HL-60 (cell line): ENCODE measurements around the gene ACTN1.

Experiments
- DNase-seq, 2 experiments: peaks; one replicate each; pipeline ENCODE4 v3.0.0-alpha.2; 2010 to 2020; ENCODE audit warnings: low read depth in 1 of 2, low spot score in 1 of 2
- H3K27ac ChIP-seq: fragments of 250-450 bp; sonication (Bioruptor Pico); replicated peaks from 2 replicates; pipeline ENCODE4 v1.5.1; 2020; ENCODE audit warnings: mild to moderate bottlenecking, moderate library complexity
- H3K27me3 ChIP-seq: fragments of 250-450 bp; sonication (Bioruptor Pico); 2 replicates; pipeline ENCODE4 v1.5.1; 2021; ENCODE audit warnings: mild to moderate bottlenecking, moderate library complexity; ENCODE audit not compliant: insufficient read depth, poor library complexity, severe bottlenecking
- H3K4me3 ChIP-seq: replicated peaks from 2 replicates; pipeline ENCODE4 v1.5.1; 2011; ENCODE audit warnings: mild to moderate bottlenecking, control low read depth, low read length; ENCODE audit not compliant: insufficient read depth
- CTCF ChIP-seq: IDR thresholded peaks from one replicate; pipeline ENCODE4 v1.5.1; 2011; ENCODE audit warnings: low read length, control low read depth, inconsistent platforms; ENCODE audit not compliant: insufficient read depth
- GABPA ChIP-seq: IDR thresholded peaks from 2 replicates; pipeline ENCODE4 v1.6.1; 2012; ENCODE audit warnings: low read depth
- POLR2AphosphoS5 ChIP-seq: IDR thresholded peaks from 2 replicates; pipeline ENCODE4 v1.6.1; 2012; ENCODE audit warnings: low read depth
- SPI1 ChIP-seq: IDR thresholded peaks from 2 replicates; pipeline ENCODE4 v1.6.1; 2012; ENCODE audit warnings: low read depth, mild to moderate bottlenecking, borderline replicate concordance
- TF ChIP-seq, protein P1 (sequence below): IDR thresholded peaks from 2 replicates; pipeline ENCODE4 v1.6.1; 2012; ENCODE audit warnings: low read depth; ENCODE audit not compliant: insufficient replicate concordance

ACTN1 gene

DNA sequence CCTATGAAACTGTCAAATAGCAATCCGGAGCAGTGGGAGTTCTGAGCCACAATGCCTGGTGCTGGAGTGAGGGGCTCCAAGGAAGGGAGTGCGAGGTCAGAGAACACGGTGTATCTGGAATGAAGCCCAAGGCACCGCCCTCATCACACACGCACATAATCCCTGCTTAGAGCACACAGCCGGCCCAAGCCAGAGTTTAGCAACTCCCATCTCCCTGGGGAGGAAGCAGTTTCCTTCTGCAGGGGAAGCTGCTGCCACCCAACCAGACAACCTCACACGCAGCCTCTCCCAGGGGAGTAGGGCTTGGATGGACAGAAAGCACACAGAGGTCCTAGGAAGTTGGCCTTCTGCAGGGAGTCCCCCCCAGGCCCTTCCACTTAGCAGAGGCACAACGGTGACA is 31.3 kb downstream of the ACTN1 start:
- DNase-seq: peak; percentile 67 to 73
- Histone ChIP-seq H3K27me3 (no peaks in the 10 kb centered on the region), H3K4me3 (no peak overlapping the region), H3K27ac (peak overlapping the region; percentile 51; the same call in 1 of the 2 replicates)
- TF ChIP-seq CTCF (no peak), POLR2AphosphoS5 (no peak), SPI1 (peak; percentile 18; the same call in 1 of the 2 replicates)

DNA sequence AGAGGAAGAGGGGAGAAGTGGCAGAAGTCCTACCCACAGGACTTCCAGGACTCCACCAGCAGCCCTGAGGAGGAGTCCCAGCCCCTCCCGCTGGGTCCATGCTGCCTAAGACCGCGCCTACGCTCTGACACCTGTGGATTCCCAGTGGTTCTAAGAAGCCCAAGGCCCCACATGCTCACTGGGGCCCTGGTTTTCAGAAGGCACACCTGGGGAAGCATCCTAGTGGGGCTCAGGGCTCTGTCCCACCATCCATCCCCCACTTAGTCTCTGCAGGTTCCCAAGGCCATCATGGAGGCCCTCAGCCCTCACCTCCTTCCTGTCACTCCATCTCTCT is 32.6 kb downstream of the ACTN1 start:
- DNase-seq: no peak
- H3K4me3 ChIP-seq: no peak overlapping the region
- H3K27me3 ChIP-seq: no peaks in the 10 kb centered on the region
- H3K27ac ChIP-seq: no peak overlapping the region
- TF ChIP-seq POLR2AphosphoS5 (no peak), GABPA (no peak), SPI1 (no peak), CTCF (no peak)
- TF ChIP-seq, protein P1, sequence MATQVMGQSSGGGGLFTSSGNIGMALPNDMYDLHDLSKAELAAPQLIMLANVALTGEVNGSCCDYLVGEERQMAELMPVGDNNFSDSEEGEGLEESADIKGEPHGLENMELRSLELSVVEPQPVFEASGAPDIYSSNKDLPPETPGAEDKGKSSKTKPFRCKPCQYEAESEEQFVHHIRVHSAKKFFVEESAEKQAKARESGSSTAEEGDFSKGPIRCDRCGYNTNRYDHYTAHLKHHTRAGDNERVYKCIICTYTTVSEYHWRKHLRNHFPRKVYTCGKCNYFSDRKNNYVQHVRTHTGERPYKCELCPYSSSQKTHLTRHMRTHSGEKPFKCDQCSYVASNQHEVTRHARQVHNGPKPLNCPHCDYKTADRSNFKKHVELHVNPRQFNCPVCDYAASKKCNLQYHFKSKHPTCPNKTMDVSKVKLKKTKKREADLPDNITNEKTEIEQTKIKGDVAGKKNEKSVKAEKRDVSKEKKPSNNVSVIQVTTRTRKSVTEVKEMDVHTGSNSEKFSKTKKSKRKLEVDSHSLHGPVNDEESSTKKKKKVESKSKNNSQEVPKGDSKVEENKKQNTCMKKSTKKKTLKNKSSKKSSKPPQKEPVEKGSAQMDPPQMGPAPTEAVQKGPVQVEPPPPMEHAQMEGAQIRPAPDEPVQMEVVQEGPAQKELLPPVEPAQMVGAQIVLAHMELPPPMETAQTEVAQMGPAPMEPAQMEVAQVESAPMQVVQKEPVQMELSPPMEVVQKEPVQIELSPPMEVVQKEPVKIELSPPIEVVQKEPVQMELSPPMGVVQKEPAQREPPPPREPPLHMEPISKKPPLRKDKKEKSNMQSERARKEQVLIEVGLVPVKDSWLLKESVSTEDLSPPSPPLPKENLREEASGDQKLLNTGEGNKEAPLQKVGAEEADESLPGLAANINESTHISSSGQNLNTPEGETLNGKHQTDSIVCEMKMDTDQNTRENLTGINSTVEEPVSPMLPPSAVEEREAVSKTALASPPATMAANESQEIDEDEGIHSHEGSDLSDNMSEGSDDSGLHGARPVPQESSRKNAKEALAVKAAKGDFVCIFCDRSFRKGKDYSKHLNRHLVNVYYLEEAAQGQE: no peak

DNA sequence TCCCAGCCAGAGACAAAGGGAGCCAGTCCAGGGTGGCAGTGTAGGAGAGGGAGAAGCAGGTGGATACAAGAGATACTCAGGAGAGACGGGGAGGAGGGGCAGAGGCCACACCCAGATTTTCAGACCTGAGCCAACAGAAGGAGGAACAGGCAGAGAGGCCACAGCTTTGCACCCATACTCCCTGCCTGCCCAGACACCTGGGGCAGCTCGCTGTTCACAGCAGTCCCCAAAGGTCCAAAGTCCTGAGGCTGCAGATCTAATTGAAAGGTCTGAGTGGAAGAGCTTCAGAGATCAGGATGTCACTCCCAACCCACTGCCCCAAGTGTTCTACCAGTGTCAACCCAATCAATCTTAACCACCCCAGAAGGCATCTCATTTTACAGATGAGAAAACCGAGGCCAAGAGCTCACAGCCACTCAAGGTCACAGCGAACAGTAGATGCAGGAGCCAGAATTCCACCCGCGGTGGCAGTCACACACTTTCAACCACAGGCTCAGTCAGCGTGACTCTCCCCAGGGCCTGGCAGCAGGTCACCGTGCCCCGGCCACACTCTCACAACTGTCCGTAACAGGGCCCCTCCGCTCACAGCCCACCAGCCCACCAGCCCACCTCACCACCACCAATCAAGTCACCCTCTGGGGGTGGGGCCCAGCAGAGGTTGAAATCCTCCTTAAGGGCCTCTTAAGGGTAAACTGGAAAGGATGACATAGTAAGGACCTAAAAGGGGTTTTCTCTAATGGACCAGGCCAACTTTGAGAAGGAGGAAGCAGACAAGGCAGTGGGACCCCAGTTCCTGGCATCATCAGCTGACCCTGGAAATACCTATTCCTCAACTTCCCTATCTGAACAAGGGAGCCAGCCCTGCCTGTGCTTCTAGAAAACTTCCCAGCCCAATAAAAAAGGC is 33.3 kb downstream of the ACTN1 start:
- Histone ChIP-seq H3K27me3 (no peaks in the 10 kb centered on the region), H3K27ac (no peak overlapping the region), H3K4me3 (no peak overlapping the region)
- no peak for DNase-seq
- TF ChIP-seq, protein P1: no peak
- TF ChIP-seq CTCF: no peak
- TF ChIP-seq GABPA: no peak
- TF ChIP-seq POLR2AphosphoS5: no peak
- no peak for TF ChIP-seq SPI1

DNA sequence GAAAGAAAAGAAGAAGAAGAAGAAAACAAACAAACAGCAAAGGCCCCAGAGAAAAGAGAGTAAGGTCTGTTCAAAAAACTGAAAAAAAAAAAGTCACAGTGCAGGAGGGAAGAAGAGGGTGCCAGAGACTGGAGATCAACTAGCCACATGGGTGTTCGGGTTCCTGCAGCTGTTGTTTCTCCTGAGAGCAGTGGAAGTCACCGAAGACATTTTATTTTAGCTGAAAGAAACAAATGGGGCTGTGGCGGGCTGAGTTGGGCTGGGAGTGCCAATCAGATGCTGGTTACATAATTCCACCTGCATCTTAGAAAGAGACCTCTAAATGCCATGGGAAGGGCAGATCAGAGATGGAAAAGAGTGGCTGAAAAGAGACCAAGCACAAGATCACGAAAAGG is 33.9 kb downstream of the ACTN1 start:
- DNase-seq: no peak
- Histone ChIP-seq H3K27ac (no peak overlapping the region), H3K27me3 (no peaks in the 10 kb centered on the region), H3K4me3 (no peak overlapping the region)
- TF ChIP-seq, protein P1: no peak
- no peak for TF ChIP-seq CTCF
